ENCODE results near the gene CISH.

CISH gene

DNA sequence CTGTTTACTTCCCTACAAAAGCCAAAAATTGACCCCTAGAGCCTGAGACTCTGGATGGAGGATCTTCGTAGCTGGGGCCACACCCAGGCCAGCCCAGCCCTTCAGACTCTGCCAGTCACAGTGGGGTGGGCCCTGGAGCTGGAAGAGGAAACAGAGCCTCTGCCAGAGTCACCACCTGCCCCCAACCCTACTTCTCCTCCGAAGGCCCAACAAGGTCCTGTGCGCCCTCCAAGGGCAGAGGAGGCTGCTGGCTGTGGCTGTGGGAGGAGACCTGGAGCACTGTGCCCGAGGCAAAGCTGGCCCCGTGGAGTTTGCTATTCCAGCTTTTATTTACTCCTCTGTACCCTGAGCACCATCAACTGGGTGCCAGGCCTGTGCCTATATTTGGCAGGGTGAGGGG is 19.0 kb downstream of the CISH start:
- no peak for DNase-seq

DNA sequence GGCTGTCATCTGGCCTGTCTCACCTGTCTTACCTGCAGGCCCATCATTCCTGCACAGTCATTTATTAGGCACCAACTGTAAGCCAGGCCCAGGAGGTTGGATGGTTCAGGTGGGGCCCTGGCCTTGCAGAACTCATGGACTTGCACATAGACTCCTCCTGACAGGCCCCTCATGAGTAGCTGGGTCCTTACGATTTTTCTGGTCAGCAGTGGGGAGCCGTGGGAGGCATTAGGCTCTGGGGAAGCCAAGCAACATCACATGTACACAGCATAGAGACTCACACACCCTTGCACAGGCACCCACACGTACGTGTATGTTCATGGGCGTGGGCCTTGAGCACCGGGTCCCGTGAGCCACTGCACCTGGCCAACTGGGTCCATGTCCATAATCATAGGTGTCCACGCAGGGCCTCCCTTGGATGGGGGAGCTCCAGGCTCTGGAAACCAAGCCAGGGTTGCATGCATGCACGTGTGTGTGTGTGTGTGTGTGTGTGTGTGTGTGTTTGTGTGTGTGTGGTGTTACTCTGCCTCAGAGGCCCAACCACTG is 20.3 kb downstream of the CISH start:
- no peak for DNase-seq

DNA sequence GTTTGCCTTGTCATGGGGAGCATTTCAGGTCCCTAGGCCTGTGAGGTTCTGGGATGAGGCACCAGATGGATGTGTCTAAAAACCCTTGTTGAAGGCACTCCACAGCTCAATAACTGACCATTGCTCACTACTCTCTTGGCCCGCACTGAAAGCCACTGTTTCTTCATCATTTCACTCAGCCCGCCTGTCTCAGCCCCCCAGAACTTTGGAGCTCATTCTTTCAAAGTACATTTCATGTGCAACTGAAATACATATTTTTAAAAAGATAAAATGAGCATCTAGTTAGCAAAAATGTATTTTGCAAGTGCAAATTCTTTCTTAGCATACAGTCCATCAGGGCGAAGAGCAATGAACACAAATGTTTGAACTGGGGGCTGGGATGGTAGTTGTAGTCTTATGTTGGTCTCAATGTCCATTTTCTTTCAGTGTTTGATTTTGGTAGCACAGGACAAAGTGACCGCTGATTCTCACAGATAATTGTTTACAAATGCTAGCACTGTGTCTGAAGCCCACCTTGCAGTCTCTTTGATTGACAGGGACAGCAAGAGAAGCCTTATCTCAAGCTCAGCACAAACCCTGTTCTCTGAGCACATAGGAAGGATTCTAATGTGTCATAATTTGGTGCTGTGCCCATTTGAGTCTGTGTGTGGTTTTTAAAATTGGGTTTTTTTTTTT is 22.7 kb downstream of the CISH start:
- no peak for DNase-seq

DNA sequence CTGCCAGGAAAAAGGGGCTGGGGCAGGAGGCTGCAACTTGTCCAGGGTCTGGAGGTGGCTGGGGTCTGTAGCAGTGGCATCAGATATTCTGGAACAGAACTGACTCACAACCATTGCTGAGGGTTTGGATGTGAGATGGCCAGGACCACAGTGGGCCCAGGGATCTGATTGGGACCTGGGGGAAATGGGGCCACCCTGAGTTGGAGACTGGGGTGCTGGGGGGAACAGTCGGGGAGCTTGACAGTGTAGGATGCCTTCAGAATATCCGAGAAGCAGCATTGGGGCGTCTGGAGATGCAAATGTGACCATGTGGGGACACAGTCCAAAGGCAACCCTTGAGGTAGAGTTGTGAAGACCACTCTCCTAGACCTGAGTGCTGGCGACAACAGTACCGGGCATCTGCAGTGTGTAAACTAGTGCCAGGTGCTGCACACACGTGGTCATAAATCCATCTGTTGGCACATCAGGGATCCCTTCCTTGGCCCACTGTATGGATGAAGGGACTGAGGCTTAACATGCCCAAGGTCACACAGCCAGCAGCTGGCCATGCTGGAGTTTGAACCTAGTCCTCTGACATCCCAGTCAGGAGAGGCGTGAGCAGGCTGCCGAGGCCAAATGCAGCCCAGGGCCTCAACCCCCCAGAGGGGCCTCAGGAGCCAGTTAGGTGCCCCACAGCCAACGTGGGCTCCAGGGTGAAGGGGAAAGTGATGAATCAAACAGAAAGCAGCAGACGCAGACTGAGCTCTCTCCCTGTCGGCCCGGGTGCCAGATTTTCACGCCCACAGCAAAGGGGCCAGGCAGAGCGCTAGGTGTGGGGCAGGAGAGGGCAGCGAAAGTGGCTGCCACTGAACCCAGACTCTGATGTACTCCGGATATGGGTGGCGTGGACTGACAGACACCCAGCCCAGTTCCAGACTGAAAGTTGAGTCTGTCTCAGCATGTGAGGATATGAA is 23.5 kb downstream of the CISH start:
- DNase-seq = peak; percentile 60

GRCh38 chr3:50587373-50587772 is 24.2 kb downstream of the CISH start:
- DNase-seq = no peak

DNA sequence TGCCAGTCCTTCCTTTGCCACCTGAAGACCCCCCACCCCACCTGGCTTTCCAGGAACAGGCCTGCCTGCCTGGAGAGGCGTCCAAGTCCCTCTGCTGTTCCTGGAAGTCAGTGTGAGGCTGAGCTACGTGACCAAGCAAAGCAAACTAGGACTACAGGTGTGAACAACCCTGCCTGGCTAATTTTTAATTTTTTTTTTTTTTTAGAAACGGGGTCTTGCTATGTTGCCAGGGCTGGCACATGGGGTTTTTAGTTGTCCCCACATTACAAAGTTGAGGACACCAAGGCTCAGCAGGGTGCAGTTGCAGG is 24.9 kb downstream of the CISH start:
- DNase-seq = no peak

- no peak for DNase-seq
These were observed 25.4 kb downstream of the CISH start for GRCh38 chr3:50585919-50586762.

GRCh38 chr3:50584391-50584790 is 27.2 kb downstream of the CISH start:
- DNase-seq = no peak

DNA sequence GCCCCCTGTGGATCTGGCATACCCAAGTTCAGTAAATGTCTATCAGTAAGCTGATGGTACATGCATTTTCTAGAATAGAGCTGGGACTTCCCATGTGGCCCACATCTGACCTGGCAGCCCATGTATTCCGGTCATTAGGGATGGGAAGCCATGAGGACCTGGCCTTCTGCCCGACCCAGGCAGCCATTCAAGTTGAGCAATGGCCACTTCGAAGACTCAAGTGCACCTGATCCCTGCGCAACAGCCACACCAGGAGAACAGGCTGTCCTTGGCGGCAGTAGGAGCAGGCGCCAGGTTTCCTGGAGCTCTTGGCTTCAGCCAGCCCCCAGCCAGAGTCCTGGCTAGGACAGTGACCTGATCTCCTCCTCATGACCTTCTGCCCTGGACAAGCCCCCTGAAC is 27.7 kb downstream of the CISH start:
- no peak for DNase-seq

DNA sequence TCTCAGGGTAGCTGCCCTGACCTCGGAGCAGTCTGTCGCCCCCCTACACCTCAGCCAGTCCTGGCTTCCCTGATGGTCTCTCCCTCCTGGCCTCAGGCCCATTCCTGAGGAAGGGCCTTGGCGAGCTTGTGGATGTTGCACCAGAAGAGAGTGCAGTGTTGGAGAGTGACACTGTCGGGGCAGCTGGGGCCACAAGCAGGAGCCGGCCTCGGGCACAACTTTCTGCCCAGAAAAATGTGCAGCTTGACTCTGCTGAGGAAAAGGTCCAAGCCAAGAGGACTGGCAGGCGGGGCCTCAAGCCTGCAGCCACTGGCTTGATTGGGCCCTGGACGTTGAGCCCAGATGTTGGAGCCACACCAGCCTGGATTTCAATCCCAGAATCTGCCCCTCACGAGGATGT is 29.5 kb downstream of the CISH start:
- no peak for DNase-seq

- DNase-seq = no peak
These were observed 30.1 kb downstream of the CISH start for GRCh38 chr3:50581459-50581842.

- DNase-seq = no peak
These were observed 30.7 kb downstream of the CISH start for GRCh38 chr3:50580683-50581458.

- DNase-seq = no peak
These were observed 34.2 kb downstream of the CISH start for GRCh38 chr3:50577348-50577747.

DNA sequence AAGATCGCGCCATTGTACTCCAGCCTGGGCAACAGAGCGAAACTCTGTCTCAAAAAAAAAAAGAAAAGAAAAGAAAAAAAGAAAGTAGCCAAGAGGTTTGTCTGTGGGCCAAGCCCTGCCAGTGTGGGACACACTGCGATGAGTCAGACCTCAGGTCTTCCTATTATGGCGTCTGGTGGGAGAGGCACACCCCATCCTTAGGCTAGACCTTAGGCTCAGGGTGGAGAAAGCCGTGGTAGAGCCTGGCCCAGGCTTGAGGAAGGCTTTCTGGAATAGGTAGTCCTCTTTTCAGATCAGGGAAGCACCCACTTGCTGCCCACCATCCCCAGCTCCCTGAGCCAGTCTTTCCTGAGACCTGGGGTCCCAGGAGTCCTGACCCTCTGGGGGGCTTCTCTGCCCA is 36.2 kb downstream of the CISH start:
- no peak for DNase-seq

- no peak for DNase-seq
These were observed 37.1 kb downstream of the CISH start for GRCh38 chr3:50574444-50574831.

GRCh38 chr3:50573566-50574443 is 37.8 kb downstream of the CISH start:
- DNase-seq = peak; percentile 68

DNA sequence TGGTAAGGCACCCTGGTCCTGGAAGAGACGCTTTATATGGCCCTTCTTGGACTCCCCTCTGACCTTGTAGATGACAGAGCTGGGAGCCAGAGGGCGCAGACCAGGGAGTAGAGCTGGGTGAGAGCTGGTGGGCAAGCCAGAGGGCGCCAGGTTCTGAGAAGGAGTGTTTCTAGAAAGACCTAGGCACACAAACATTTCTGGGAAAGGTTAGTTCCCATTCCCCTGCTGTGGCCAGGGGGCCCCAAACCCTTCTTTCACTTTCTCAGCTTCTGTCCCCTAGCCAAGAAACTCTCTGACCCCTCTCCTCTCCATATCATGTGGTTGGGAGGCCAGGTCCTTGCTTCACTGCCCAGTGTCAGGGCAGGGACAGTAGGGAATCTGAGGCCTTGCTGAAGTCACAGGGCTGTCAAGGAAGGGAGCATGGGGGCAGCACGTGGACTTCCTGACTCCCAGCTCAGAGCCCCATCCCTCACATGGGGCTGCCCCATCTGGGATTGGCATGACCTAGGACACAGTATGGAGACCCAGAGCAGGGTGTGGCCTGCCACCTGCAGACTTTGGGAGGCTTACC is 38.7 kb downstream of the CISH start:
- DNase-seq = no peak

DNA sequence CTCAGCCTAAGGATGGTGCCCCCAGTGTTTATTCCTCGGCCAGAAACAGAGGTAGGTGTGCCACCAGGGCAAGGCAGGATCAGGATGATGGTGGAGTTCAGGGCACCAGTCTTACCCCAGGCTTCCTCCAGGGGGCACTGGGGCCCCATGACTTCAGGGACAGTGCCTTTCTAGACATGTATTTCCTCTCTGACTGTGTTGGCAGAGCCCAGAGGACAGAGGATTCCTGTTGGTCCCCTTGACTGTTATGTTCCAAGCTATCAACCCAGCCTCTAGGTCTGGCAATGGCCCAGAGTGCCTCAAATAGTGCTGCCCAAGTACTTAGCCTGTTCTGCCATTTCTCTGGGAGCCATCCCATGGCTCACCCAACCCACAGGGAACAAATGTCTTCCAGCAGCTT is 39.4 kb downstream of the CISH start:
- DNase-seq = peak; percentile 81

DNA sequence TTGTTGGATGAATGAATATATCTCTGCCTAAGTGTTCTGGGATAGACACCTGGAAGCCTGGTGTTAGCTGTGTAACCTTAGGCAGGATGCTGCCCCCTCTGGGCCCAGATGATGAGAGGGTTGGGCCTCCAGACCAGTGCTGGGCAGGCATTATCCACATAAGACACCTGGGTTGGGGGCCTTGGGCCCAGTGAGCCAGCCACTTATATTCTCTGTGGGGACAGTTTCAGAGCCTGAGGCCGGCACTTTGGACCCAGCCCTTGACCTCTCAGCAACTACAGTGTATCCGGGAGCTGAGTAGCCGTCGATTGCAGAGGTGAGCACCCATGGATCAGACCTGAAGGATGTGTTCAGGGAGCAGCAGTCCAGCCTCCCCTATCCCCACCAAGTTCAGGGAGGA is 40.1 kb downstream of the CISH start:
- no peak for DNase-seq

DNA sequence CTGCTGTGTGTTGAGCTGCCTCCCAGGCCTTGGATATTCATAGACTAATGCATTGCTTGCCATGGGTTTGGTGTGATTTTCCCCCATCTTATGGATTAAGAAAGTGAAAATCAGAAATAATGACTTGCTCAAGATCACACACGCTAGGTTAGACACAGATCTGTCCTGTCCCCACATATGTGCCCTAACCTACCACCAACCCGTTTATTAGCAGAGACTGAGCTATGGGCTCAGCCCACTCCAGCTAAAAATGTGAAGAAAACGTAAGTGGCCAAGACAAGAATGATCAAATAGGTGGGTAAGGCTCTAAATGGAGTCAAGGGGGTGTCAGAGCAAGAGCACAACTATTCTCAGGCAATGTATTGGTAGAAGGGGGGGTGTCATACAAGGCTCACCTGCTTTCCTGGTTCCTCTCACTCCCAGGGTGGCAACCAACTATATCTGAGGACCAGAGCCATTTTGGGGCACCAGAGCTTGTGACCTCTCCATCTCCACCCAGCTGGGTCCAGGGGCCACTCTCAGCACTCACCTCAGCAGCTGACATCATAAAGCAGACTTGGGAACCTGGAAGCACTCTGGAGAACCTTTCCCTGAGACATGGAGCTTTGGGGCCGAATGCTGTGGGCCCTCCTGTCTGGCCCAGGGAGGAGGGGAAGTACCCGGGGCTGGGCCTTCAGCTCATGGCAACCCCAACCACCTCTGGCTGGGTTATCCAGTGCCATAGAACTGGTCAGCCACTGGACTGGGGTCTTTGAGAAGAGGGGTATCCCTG is 40.9 kb downstream of the CISH start:
- no peak for DNase-seq

Data from activated gamma-delta T cell treated with Interleukin-2 at 50 U/mL for 16 hours (primary cell).